Small intestine (tissue), 7 donors: ENCODE results near the gene STXBP1. TPM values are rescaled to one million over a fixed set of nuclear protein-coding genes. Genes with fewer than 3 reads are reported as not detected.

Experiments
- DNase-seq, 2 donors: peaks; one replicate each; pipeline versions ENCODE4 v3.0.0 to v3.0.0-alpha.2; 2013
- FAIRE-seq: peaks from 2 replicates; lab custom pipeline; 2012; peaks lifted over from hg19 to GRCh38; lab: Jason Lieb, UNC
- H3K27ac ChIP-seq, 3 donors: one replicate each; pipeline ENCODE4 v1.5.1; 2013; ENCODE audit warnings: low read length in 2 of 3, mild to moderate bottlenecking in 2 of 3, control low read depth in 1 of 3, inconsistent platforms in 1 of 3, low read depth in 1 of 3, moderate library complexity in 1 of 3
- H3K27me3 ChIP-seq, 3 donors: one replicate each; pipeline ENCODE4 v1.6.1; 2013; ENCODE audit warnings: low read length in 3 of 3, inconsistent platforms in 1 of 3; ENCODE audit not compliant: control insufficient read depth in 3 of 3, insufficient read depth in 3 of 3
- H3K36me3 ChIP-seq, 3 donors: one replicate each; pipeline ENCODE4 v1.6.1; 2013; ENCODE audit warnings: low read length in 3 of 3, inconsistent platforms in 1 of 3, low read depth in 1 of 3, mild to moderate bottlenecking in 1 of 3, moderate library complexity in 1 of 3; ENCODE audit not compliant: control insufficient read depth in 3 of 3, insufficient read depth in 2 of 3
- H3K4me1 ChIP-seq, 3 donors: one replicate each; pipeline ENCODE4 v1.6.1; 2013; ENCODE audit warnings: low read length in 2 of 3, inconsistent platforms in 1 of 3, low read depth in 1 of 3, mild to moderate bottlenecking in 1 of 3, moderate library complexity in 1 of 3; ENCODE audit not compliant: control insufficient read depth in 3 of 3, insufficient read depth in 2 of 3
- H3K4me3 ChIP-seq, 3 donors: one replicate each; pipeline ENCODE4 v1.5.1; 2013; ENCODE audit warnings: low read length in 3 of 3, control low read depth in 1 of 3, inconsistent platforms in 1 of 3, low read depth in 1 of 3, mild to moderate bottlenecking in 1 of 3, moderate library complexity in 1 of 3
- H3K9me3 ChIP-seq, 2 donors: one replicate each; pipeline ENCODE4 v1.6.1; 2013; ENCODE audit warnings: low read depth in 1 of 2, low read length in 1 of 2; ENCODE audit not compliant: control insufficient read depth in 2 of 2, insufficient read depth in 1 of 2
- WGBS, 3 donors: extraction: QIAGEN DNeasy Blood & Tissue Kit; methylation state at CpG; one replicate each; pipeline ENCODE4 v1.1.7; 2013; 5-methylcytosine and 5-hydroxymethylcytosine counted together
- polyA plus RNA-seq, 4 donors: library from polyadenylated mRNA; stranded (reverse) in 3 of 4; unstranded in 1 of 4; fragments of 200-250 nt in 3 of 4; fragments of 120-200 nt in 1 of 4; gene quantifications; one replicate each; pipeline versions ENCODE4 v1.2.1 to v1.2.3, GENCODE V29; 2013
- donor health status: healthy with polysubstance abuse.
- donor health status: control.
- donor health status: control.
- donor health status: Bipolar disorder and iron deficiency.
- donor health status: healthy.

STXBP1 gene
- polyA plus RNA-seq, 4 donors, result 0.89 to 16.4 (median 8.1) TPM

GRCh38 chr9:127595611-127596010 lies 16.5 kb upstream of the STXBP1 start:
- Histone ChIP-seq H3K36me3 (no peaks in the 10 kb centered on the region), H3K9me3 (no peaks in the 10 kb centered on the region), H3K27ac (no peak overlapping the region), H3K27me3 (no peaks in the 10 kb centered on the region), H3K4me1 (no peaks in the 10 kb centered on the region), H3K4me3 (no peak overlapping the region)
- 58 to 73% (median 72%) methylated on average over 5 of the region's 5 CpGs for WGBS, 3 donors
- FAIRE-seq (no peak), DNase-seq (no peak)

DNA sequence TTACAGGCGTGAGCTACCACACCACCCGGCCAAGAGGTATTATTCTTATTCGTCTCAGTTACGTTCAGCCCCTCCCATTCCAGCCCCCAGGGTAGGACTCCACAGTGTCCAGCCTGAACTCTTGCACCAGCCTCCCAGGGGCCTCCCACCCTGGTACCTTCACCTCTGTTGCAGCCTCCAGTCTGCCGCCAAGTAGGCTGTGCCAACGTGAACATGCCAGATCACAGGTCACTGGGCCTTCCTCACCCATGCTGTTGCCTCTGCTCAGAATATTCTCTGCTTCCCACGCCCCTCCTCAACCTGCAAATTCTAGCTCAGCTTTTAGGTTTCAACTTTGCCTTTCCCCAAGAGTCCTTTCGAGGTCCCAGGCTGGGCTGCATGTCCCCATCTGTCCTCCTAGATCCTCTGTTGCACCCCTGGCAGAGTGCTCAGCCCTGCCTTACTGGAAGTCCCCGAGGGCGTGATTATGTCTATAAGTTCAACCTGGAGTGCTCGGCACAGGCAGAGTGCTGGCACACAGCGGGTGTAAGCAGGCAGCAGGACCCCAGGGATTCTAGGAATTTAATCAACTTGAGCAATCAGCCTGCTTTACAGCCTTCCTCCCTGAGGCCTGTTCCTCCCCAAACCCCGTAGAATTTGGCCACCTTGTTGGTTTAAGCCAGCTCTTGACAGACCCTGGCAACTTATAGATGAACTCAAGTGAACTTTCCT lies 13.1 kb upstream of the STXBP1 start:
- FAIRE-seq, result no peak
- DNase-seq, result no peak

DNA sequence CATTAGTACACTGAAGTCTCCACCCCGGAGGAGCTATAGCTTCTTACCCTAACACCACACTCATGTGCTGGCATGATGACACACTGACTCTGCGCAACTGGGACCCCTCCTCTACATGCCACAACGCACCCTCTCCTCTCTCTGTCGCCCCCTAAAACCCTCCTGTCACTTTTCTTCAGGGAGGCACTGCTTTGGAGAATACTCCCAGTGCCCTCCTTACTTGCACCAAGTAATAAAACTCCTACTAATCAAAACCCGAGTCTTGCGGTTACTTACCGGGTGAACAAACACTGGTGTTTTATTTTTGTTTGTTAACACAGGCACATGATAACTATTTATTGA lies 12.6 kb upstream of the STXBP1 start:
- Histone ChIP-seq H3K27me3 (no peaks in the 10 kb centered on the region), H3K9me3 (no peaks in the 10 kb centered on the region), H3K27ac (no peak overlapping the region), H3K36me3 (no peaks in the 10 kb centered on the region), H3K4me1 (no peaks in the 10 kb centered on the region), H3K4me3 (no peak overlapping the region)
- WGBS, 3 donors, result 71 to 77% (median 73%) methylated on average over 7 of the region's 7 CpGs
- FAIRE-seq, result no peak
- no peak for DNase-seq

More for the DNA sequence above, 13.1 kb upstream of the STXBP1 start:
- Histone ChIP-seq H3K4me1 (no peaks in the 10 kb centered on the region), H3K27ac (no peak overlapping the region), H3K27me3 (no peaks in the 10 kb centered on the region), H3K36me3 (no peaks in the 10 kb centered on the region), H3K9me3 (no peaks in the 10 kb centered on the region), H3K4me3 (no peak overlapping the region)
- WGBS, 3 donors, result 58 to 72% (median 70%) methylated on average over 13 of the region's 13 CpGs

DNA sequence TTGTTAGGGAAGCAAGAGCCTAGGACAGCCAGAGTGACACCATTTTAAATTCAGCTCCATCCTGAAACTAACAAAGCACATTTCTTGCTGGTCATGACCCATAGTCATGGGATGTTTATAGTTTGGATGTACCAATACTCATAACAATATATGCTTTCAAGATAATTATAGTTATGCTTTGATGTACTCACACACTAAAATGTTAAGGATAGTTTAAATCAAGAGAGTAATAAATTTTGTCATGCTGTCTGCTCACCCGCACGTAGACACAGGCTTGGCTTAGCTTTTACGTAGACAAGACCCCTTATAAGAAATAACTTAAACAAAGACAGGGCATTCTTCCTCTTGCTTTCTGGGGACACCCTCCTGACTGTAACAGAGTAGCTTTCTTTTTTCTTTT lies 8.9 kb upstream of the STXBP1 start:
- WGBS, 3 donors, result 75 to 92% (median 82%) methylated on average over 3 of the region's 3 CpGs
- Histone ChIP-seq H3K27ac (no peak overlapping the region), H3K9me3 (no peaks in the 10 kb centered on the region), H3K27me3 (no peaks in the 10 kb centered on the region), H3K4me1 (peaks cover 0 to 9% (median 0%) of the 10 kb centered on the region in 3 donors), H3K4me3 (no peak overlapping the region), H3K36me3 (no peaks in the 10 kb centered on the region)
- FAIRE-seq, result no peak
- DNase-seq, result no peak

DNA sequence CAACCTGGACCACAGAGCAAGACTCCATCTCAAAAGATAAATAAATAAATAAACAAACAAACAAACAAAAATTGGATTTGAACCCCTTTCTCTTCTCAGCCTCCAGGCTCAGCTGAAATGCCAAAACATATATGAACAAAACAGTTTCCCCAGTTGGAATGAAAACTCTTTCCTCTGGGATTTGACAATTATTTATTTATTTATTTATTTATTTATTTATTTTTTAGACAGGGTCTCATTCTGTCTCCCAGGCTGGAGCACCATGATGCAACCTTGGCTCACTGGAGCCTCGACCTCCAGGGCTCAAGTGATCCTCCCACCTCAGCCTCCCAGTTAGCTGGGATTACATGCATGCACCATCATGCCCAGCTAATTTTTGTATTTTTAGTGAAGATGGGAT lies 6.0 kb upstream of the STXBP1 start:
- Histone ChIP-seq H3K4me3 (no peak overlapping the region), H3K27me3 (peaks cover 0 to 23% (median 4%) of the 10 kb centered on the region in 3 donors), H3K27ac (no peak overlapping the region), H3K9me3 (no peaks in the 10 kb centered on the region), H3K4me1 (peaks cover 0 to 15% (median 0%) of the 10 kb centered on the region in 3 donors), H3K36me3 (no peaks in the 10 kb centered on the region)
- FAIRE-seq (no peak), DNase-seq (no peak)
- WGBS, 3 donors, result 63 to 82% (median 69%) methylated on average over 1 of the region's 1 CpG

- Histone ChIP-seq H3K27me3 (peaks cover 0 to 39% (median 4%) of the 10 kb centered on the region in 3 donors), H3K4me3 (peak overlapping the region; percentile 8 to 31 (median 26)), H3K9me3 (no peaks in the 10 kb centered on the region), H3K4me1 (peaks cover 0 to 23% (median 0%) of the 10 kb centered on the region in 3 donors), H3K27ac (peak overlapping the region in 1 of 3 donors; percentile 66), H3K36me3 (no peaks in the 10 kb centered on the region)
- WGBS, 3 donors, result 1 to 4% (median 2%) methylated on average over 35 to 55 of the region's 55 CpGs
- DNase-seq (peak; percentile 70 to 87), FAIRE-seq (no peak)
These were observed 3.7 kb upstream of the STXBP1 start for GRCh38 chr9:127608104-127608966.

DNA sequence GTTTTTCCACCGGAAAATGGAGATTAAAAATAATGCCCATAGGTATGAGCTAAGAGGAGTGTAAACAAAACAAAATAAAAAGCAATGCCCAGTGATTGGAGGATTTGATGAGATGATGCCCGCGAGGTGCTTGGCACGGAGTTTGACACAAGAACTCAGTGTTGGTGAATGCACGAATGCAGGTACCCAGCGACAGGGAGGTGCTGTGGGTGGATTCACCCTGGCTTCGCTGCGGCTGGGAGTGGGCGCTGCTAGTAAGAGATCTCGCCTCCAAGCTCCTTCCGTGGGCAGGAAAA lies 526 bp upstream of the STXBP1 start:
- DNase-seq (no peak), FAIRE-seq (no peak)
- H3K9me3 ChIP-seq, result no peaks in the 10 kb centered on the region
- H3K4me3 ChIP-seq, result peak overlapping the region in 2 of 3 donors; percentile 66 to 72
- WGBS, 3 donors, result 1 to 2% (median 2%) methylated on average over 11 of the region's 11 CpGs
- H3K36me3 ChIP-seq, result no peaks in the 10 kb centered on the region
- peaks cover 0 to 23% (median 0%) of the 10 kb centered on the region in 3 donors for H3K4me1 ChIP-seq
- H3K27ac ChIP-seq, result peak overlapping the region in 2 of 3 donors; percentile 42 to 64
- peaks cover 0 to 48% (median 4%) of the 10 kb centered on the region in 3 donors for H3K27me3 ChIP-seq

DNA sequence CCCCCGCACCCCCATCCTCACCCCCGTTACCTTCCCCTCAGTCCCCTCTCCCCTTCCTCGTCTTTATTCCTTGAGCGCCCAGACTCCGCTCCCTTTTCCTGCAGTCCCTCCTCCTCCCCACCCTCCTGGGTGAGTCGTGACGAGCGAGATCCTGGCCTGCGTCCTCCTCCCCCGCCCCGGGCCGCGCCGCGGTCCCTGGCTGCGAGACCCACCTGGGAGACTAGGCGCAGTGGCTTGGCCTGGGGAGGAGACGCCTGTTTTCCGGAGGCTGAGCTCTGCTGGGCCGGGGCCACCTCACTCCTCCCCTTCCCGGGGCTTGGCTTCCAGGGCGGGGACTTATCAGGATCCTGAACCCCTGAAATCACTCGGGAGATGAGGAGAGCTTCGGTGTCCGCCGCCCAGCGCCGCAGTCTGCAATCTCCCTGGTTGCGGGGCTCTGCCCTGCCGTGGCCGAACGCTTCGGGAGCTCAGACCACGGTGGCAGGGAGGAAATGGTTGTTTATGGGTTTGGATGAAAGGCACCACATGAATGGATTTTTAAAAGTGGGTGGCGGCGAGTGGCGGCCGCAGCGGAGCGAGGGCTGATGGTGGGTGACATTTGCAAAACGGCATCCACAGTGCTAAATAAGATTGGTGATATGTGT lies 984 bp downstream of the STXBP1 start:
- peak overlapping the region in 2 of 3 donors; percentile 59 to 74 for H3K27ac ChIP-seq
- H3K27me3 ChIP-seq, result peaks cover 0 to 48% (median 4%) of the 10 kb centered on the region in 3 donors
- no peak for FAIRE-seq
- peaks cover 0 to 16% (median 0%) of the 10 kb centered on the region in 3 donors for H3K4me1 ChIP-seq
- 1 to 2% (median 1%) methylated on average over 40 to 41 of the region's 41 CpGs for WGBS, 3 donors
- H3K9me3 ChIP-seq, result no peaks in the 10 kb centered on the region
- no peaks in the 10 kb centered on the region for H3K36me3 ChIP-seq
- DNase-seq, result peak; percentile 39 to 66
- peak overlapping the region in 2 of 3 donors; percentile 61 to 72 for H3K4me3 ChIP-seq
